GM12864 (cell line): ENCODE measurements around the gene SSH2.

ENCODE experiments used
- DNase-seq: peaks from one replicate; pipeline ENCODE4 v3.0.0-alpha.2; 2011; ENCODE audit warnings: low read depth
- H3K4me3 ChIP-seq: 2 replicates; pipeline ENCODE4 v1.5.1; 2011; ENCODE audit warnings: mild to moderate bottlenecking, low read depth, low read length, control low read depth
- TF ChIP-seq, protein P1 (sequence below): IDR thresholded peaks from 2 replicates; pipeline ENCODE4 v1.5.1; 2011; ENCODE audit warnings: low read depth, mild to moderate bottlenecking, moderate library complexity, low read length, control low read depth, inconsistent platforms; ENCODE audit errors: missing control alignments

The SSH2 gene

DNA sequence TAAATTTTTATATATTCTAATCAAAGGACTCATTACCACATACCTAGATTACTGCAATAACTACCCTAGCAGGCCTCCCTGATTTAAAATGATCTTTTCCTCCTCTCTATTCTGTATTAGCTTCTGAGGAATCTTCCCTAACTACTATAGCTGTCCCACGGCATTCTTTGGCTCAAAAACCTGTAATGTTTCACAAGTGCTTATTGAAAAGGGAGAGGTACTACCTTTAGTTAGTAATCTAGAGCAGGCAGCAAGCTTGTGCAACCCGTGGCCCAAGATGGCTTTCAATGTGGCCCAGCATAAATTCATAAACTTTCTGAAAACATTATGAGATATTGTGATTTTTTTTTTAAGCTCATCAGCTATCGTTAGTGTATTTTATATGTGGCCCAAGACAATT is 236.3 kb downstream of the SSH2 start:
- TF ChIP-seq, protein P1, sequence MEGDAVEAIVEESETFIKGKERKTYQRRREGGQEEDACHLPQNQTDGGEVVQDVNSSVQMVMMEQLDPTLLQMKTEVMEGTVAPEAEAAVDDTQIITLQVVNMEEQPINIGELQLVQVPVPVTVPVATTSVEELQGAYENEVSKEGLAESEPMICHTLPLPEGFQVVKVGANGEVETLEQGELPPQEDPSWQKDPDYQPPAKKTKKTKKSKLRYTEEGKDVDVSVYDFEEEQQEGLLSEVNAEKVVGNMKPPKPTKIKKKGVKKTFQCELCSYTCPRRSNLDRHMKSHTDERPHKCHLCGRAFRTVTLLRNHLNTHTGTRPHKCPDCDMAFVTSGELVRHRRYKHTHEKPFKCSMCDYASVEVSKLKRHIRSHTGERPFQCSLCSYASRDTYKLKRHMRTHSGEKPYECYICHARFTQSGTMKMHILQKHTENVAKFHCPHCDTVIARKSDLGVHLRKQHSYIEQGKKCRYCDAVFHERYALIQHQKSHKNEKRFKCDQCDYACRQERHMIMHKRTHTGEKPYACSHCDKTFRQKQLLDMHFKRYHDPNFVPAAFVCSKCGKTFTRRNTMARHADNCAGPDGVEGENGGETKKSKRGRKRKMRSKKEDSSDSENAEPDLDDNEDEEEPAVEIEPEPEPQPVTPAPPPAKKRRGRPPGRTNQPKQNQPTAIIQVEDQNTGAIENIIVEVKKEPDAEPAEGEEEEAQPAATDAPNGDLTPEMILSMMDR = no peak
- DNase-seq = no peak
- no peak overlapping the region for H3K4me3 ChIP-seq

DNA sequence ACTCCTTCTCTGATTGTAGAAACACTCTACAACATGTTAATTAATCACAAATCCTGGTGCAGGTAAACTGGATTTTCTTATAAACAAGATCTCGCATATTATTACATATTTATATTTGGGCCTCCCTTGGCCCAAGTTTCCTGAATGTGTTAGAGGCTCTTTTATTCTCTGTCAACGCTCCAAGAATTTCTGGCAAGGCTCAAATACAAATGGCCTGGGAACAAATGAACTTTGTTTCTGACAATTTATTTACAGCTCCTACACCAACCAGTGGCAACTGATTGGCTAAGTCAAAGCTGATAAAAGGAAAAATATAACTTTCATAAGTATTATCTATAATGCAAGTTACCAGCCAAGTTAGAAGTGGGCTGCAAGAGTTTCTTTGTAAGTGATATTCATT is 242.4 kb downstream of the SSH2 start:
- no peak overlapping the region for H3K4me3 ChIP-seq
- TF ChIP-seq, protein P1 = no peak
- no peak for DNase-seq

DNA sequence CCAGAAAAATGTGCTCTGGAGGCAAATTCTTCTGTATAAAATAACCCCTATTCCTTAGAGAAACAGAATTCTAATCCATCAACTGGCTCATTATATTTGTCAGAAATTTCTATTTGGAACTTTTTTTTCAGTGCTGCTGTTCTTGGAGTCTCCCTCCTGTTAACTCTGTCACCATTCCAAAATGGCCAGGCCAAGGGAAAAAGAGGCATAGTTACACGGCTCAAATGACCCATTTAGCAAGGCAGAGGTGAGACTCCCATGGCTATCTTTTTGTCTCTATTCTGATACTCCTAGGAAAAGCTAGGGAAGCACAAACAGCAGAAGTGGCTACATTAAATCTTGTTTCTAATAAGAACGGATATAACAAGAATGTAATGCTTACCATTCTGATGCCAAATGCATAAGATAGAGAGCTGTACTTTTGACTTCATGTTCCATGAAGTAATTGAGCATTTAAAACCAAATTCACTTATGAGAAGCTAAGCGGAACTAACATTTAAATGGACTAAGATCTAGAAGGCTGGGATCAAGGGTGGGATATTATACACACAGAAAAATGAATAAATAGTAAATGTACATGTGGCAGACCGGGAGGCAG is 242.9 kb downstream of the SSH2 start:
- DNase-seq = no peak
- TF ChIP-seq, protein P1 = no peak
- H3K4me3 ChIP-seq = no peak overlapping the region

DNA sequence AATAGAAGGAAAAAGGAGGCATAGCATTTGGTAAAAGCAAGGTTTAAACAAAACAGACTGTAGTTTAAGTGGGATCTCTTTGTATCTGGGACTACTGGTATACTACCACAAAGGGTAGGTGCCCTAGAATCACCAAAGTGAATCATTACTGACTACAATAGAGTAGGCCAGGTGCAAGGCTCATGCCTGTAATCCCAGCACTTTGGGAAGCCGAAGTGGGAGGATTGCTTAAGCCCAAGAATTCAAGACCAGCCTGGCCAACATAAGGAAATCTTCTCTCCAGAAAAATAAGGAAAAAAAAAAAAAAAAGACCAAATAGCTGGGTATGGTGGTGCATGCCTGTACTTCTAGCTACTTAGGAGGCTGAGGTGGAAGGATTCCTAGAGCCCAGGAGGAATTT is 246.5 kb downstream of the SSH2 start:
- TF ChIP-seq, protein P1 = no peak
- H3K4me3 ChIP-seq = no peak overlapping the region
- DNase-seq = no peak

DNA sequence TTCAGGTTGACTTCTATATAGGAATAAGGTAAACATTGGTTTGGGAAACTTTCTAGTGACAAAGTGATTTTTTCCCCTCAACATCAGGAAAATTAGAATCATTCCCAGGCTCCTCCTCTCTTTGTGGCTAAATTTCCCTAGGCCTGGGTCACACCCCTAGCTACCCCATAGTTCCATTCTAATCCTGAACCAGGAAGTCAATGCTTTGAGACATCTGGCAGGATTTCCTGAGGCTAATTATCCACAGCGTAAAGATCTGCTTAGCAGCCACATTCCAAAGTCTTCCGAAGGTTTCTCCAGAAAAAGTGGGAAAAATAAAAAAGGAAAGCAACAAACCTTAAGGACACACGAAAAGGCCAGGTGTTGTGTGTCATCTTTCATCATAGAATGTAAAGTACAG is 247.0 kb downstream of the SSH2 start:
- no peak overlapping the region for H3K4me3 ChIP-seq
- no peak for DNase-seq
- TF ChIP-seq, protein P1 = no peak

DNA sequence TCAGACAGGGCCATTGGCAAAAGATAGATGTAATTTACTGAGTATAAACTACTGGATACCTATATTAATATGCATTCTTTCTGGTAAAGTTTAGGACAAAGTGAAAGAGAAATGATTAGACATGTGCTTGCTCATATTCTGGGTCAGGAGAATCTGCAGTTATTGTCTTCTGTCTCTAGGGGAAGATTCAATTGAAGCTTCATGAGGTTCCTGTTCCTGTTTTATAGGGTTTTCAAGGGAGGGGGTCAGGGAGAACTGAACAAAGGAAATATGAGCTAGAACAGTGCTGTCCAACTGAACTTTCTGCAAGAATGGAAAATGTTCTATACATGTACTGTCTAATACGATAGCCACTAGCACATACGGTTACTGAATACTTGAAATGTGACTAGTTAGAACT is 248.0 kb downstream of the SSH2 start:
- TF ChIP-seq, protein P1 = peak; percentile 28
- DNase-seq = peak; percentile 19
- H3K4me3 ChIP-seq = no peak overlapping the region

DNA sequence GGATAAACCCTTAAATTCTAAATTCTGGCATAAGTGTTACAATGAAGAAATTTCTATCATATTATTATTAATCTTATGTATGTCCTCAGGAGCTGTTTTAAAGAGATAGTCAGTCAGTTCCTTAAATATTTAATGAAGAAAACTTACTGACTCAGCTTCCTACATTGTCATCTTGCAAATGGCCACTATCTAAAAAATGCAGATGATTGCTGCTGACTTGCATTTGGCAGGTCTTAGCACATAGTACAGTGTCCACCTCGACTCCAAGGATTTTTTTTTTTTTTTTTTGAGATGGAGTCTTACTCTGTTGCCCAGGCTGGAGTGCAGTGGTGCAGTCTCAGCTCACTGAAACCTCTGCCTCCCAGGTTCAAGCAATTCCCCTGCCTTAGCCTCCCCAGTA is 252.2 kb downstream of the SSH2 start:
- DNase-seq = no peak
- H3K4me3 ChIP-seq = no peak overlapping the region
- TF ChIP-seq, protein P1 = no peak
